Measurements from ENCODE around the gene CEP104. TPM values are rescaled to one million over a fixed set of nuclear protein-coding genes. Genes with fewer than 3 reads are reported as not detected.
A peak's percentile ranks its signal among the peaks of the same experiment; 100 is the strongest.

CEP104 gene
- total RNA-seq, 1 experiment from 2014 or later = 44.1 TPM

- Histone ChIP-seq H3K36me3 (ENCODE audit: control insufficient read depth in 1 of 2, insufficient read depth in 2 of 2, low read length in 2 of 2) (peaks cover 6 to 8% of the 10 kb centered on the region in 2 experiments; a peak in 2 of 4 replicates), H3K4me3 (replicated peaks in 1 of 2; ENCODE audit: low read depth in 1 of 2, low read length in 2 of 2) (no peak overlapping the region), H3K4me1 (ENCODE audit: control insufficient read depth in 1 of 2, insufficient read depth in 2 of 2, low read length in 2 of 2) (peaks cover 31 to 44% of the 10 kb centered on the region in 2 experiments), H3K4me2 (ENCODE audit: low read length) (peak overlapping the region; percentile 51), H2AFZ (ENCODE audit: low read depth, low read length, poor library complexity, severe bottlenecking) (no peak overlapping the region), H3K9ac (ENCODE audit: low read length) (peak overlapping the region; percentile 39; the same call in 1 of the 2 replicates), H3K27me3 (ENCODE audit: insufficient read depth, low read length) (no peaks in the 10 kb centered on the region), H3K9me3 (ENCODE audit: control insufficient read depth in 1 of 2, insufficient read depth in 1 of 2, low read depth in 1 of 2, low read length in 2 of 2) (no peaks in the 10 kb centered on the region), H3K27ac (ENCODE audit: low read depth, low read length) (peak overlapping the region; percentile 30; the same call in 1 of the 2 replicates), H3K9me2 (ENCODE audit: insufficient read depth) (no peaks in the 10 kb centered on the region), H4K20me1 (ENCODE audit: insufficient read depth) (no peaks in the 10 kb centered on the region), H3K79me2 (ENCODE audit: insufficient read depth, low read length) (no peaks in the 10 kb centered on the region)
- ATAC-seq = peak; percentile 64
- POLR2A ChIA-PET = no interaction called here
- CTCF ChIA-PET = interaction anchor here (0.7 to 2.3 kb wide), 10 partner anchors 9 to 323 kb away, joined by 3 to 10 read pairs (median 3); partner anchors contain the start of gene LRRC47
- RAD21 ChIA-PET (ENCODE audit: low non-redundant PET in 1 of 2, low total read pairs in 2 of 2, uncharacterized antibody in 2 of 2, unreplicated experiment in 2 of 2) = no interaction called here
- DNase-seq (ENCODE audit: low read depth, low spot score) = peak; percentile 64
- intact Hi-C loops (cut with micrococcal nuclease) = loop anchor here (1.0 kb wide), 1 partner anchor 26 kb away; no protein-coding TSS in a partner anchor
- no TSS peak for BruUV-seq (replicated peaks)
- TF ChIP-seq ATF3 (IDR thresholded peaks at IDR 0.05) = no peak
- no peak for TF ChIP-seq ZNF274 (IDR thresholded peaks at IDR 0.05; ENCODE audit: low read depth, low read length)
- peak; percentile 73; the same call in 1 of the 2 replicates for TF ChIP-seq ZFX (IDR thresholded peaks at IDR 0.05)
- TF ChIP-seq TCF7L2 (IDR thresholded peaks at IDR 0.05; ENCODE audit: borderline replicate concordance, extremely low read depth, insufficient read depth, insufficient read length) = peak; percentile 91
- no peak for TF ChIP-seq EGR1 (IDR thresholded peaks at IDR 0.05; ENCODE audit: low read depth)
- no peak for TF ChIP-seq RAD21 (IDR thresholded peaks at IDR 0.05; ENCODE audit: low read depth)
- no peak for TF ChIP-seq FOSL1 (IDR thresholded peaks at IDR 0.05; ENCODE audit: low read depth)
- TF ChIP-seq ELF1 (IDR thresholded peaks at IDR 0.05; ENCODE audit: borderline replicate concordance, low read depth) = no peak
- no peak for TF ChIP-seq JUND (IDR thresholded peaks at IDR 0.05)
- no peak for TF ChIP-seq REST (IDR thresholded peaks at IDR 0.05; ENCODE audit: low read depth)
- TF ChIP-seq SRF (IDR thresholded peaks at IDR 0.05; ENCODE audit: low read depth) = no peak
- no peak for TF ChIP-seq EZH2phosphoT487 (IDR thresholded peaks at IDR 0.05; ENCODE audit: borderline replicate concordance)
- no peak for TF ChIP-seq EZH2 (IDR thresholded peaks at IDR 0.05)
- TF ChIP-seq ZBTB33 (IDR thresholded peaks at IDR 0.05; ENCODE audit: extremely low read depth, insufficient replicate concordance, low read length) = peak; percentile 38
- TF ChIP-seq POLR2AphosphoS5 (IDR thresholded peaks at IDR 0.05; ENCODE audit: low read depth, low read length) = peak; percentile 65
- no peak; the same call in 1 of the 2 replicates for TF ChIP-seq CBX3 (IDR thresholded peaks at IDR 0.05; ENCODE audit: low read depth)
- TF ChIP-seq MAX (IDR thresholded peaks at IDR 0.05) = peak; percentile 99
- no peak for TF ChIP-seq POLR2A (IDR thresholded peaks at IDR 0.05; ENCODE audit: borderline replicate concordance, extremely low read depth, insufficient read depth, insufficient read length)
- no peak for TF ChIP-seq SIN3A (IDR thresholded peaks at IDR 0.05; ENCODE audit: low read depth)
Observed at GRCh38 chr1:3775490-3776230, 81.4 kb downstream of the CEP104 start.

Measured in HCT116 (cell line).